MCF 10A (cell line): Measurements from ENCODE around the gene RRH. TPM values are rescaled to one million over a fixed set of nuclear protein-coding genes. Genes with fewer than 3 reads are reported as not detected.

Experiments used
- BruUV-seq: library from RNA; stranded (reverse); fragments of 400-500 nt; replicated peaks from 2 replicates; lab custom pipeline; 2021; lab: Mats Ljungman, UMichigan
- CTCF ChIA-PET: fragments of 300-600 bp; sonication (Branson Sonifier 250); formaldehyde crosslinking; extraction: SDS; loops from one replicate; lab custom pipeline; 2021; ENCODE audit warnings: antibody characterized with exemption, inconsistent platforms; lab: Yijun Ruan, JAX
- POLR2A ChIA-PET: fragments of 300-600, 350-650 bp; sonication (Branson Sonifier 250); formaldehyde crosslinking; extraction: SDS; loops from one replicate; lab custom pipeline; 2020; ENCODE audit warnings: antibody characterized with exemption, inconsistent platforms; lab: Yijun Ruan, JAX
- DNase-seq: peaks from one replicate; pipeline ENCODE4 v3.0.0-alpha.2; 2018; ENCODE audit not compliant: unreplicated experiment
- H3K27ac Mint-ChIP-seq: one replicate; pipeline ENCODE4 v1.8.0; 2022; ENCODE audit warnings: mild to moderate bottlenecking, low read depth, mixed read lengths; ENCODE audit not compliant: unreplicated experiment
- H3K27me3 Mint-ChIP-seq: one replicate; pipeline ENCODE4 v1.8.0; 2022; ENCODE audit warnings: mixed read lengths; ENCODE audit not compliant: insufficient read depth, unreplicated experiment
- H3K36me3 Mint-ChIP-seq: one replicate; pipeline ENCODE4 v1.8.0; 2022; ENCODE audit warnings: mild to moderate bottlenecking, moderate library complexity, mixed read lengths; ENCODE audit not compliant: insufficient read depth, unreplicated experiment
- H3K4me1 Mint-ChIP-seq: one replicate; pipeline ENCODE4 v1.8.0; 2022; ENCODE audit warnings: mixed read lengths; ENCODE audit not compliant: insufficient read depth, unreplicated experiment
- H3K4me3 Mint-ChIP-seq: one replicate; pipeline ENCODE4 v1.8.0; 2022; ENCODE audit warnings: mild to moderate bottlenecking, moderate library complexity, mixed read lengths; ENCODE audit not compliant: unreplicated experiment
- H3K9me3 Mint-ChIP-seq: one replicate; pipeline ENCODE4 v1.8.0; 2022; ENCODE audit warnings: mixed read lengths; ENCODE audit not compliant: unreplicated experiment
- CTCF ChIP-seq: fragments of 200-600 bp; IDR thresholded peaks from one replicate; pipeline ENCODE4 v1.8.0; 2022; ENCODE audit warnings: antibody characterized with exemption, mild to moderate bottlenecking; ENCODE audit not compliant: unreplicated experiment
- intact Hi-C: fragments of 100-400 bp; cut with micrococcal nuclease; formaldehyde crosslinking; loops from 2 replicates; pipeline ENCODE4 v1.14.1; 2022
- total RNA-seq: library from RNA; stranded (reverse); gene quantifications from 2 replicates; pipeline ENCODE4 v1.2.3, GENCODE V29; 2022

Gene RRH
- total RNA-seq, 1 experiment from 2014 or later, result not detected

- DNase-seq, result peak; percentile 70
- Mint-ChIP-seq H3K27ac (no peak overlapping the region), H3K4me3 (no peak overlapping the region), H3K36me3 (no peaks in the 10 kb centered on the region), H3K27me3 (no peaks in the 10 kb centered on the region), H3K4me1 (no peaks in the 10 kb centered on the region), H3K9me3 (no peaks in the 10 kb centered on the region)
- intact Hi-C loops, result loop anchor here (1.0 kb wide), 3 partner anchors 101 to 382 kb away; partner anchors contain the start of gene CASP6
- POLR2A ChIA-PET, result no interaction called here
- peak; percentile 41 for TF ChIP-seq CTCF
- BruUV-seq, result no TSS peak
- CTCF ChIA-PET, result interaction anchor here (0.6 to 2.3 kb wide), 21 partner anchors 9 to 423 kb away, joined by 3 to 14 read pairs (median 4); no protein-coding TSS in a partner anchor
Observed at GRCh38 chr4:109803924-109804571, 23.7 kb upstream of the RRH start.

DNA sequence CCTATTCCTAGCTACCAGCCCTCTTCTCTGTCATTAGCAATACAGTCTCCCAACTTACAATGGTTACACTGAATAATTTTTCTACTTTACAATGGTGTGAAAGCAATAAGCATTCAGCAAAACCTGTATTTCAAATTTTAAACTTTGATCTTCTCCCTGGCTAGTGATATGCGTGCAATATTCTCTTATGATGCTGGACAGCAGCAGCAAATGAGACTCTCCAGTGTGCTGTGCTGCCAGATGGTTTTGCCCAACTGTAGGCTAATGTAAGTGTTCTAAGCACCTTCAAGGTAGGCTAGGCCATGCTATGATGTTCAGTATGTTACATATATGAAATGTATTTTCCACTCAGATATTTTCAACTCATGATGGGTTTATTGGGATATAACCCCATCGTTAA is 18.1 kb upstream of the RRH start:
- Mint-ChIP-seq H3K36me3 (no peaks in the 10 kb centered on the region), H3K9me3 (no peaks in the 10 kb centered on the region), H3K4me3 (no peak overlapping the region), H3K27me3 (no peaks in the 10 kb centered on the region), H3K27ac (no peak overlapping the region), H3K4me1 (no peaks in the 10 kb centered on the region)
- BruUV-seq, result no TSS peak
- intact Hi-C loops, result loop anchor here (10.0 kb wide), 1 partner anchor 245 kb away; the partner anchor contains the start of gene MCUB
- ChIA-PET CTCF (no interaction called here), POLR2A (interaction anchor here (0.7 kb wide), 2 partner anchors 9 to 273 kb away, joined by 3 to 4 read pairs; no protein-coding TSS in a partner anchor)
- TF ChIP-seq CTCF, result no peak
- no peak for DNase-seq

DNA sequence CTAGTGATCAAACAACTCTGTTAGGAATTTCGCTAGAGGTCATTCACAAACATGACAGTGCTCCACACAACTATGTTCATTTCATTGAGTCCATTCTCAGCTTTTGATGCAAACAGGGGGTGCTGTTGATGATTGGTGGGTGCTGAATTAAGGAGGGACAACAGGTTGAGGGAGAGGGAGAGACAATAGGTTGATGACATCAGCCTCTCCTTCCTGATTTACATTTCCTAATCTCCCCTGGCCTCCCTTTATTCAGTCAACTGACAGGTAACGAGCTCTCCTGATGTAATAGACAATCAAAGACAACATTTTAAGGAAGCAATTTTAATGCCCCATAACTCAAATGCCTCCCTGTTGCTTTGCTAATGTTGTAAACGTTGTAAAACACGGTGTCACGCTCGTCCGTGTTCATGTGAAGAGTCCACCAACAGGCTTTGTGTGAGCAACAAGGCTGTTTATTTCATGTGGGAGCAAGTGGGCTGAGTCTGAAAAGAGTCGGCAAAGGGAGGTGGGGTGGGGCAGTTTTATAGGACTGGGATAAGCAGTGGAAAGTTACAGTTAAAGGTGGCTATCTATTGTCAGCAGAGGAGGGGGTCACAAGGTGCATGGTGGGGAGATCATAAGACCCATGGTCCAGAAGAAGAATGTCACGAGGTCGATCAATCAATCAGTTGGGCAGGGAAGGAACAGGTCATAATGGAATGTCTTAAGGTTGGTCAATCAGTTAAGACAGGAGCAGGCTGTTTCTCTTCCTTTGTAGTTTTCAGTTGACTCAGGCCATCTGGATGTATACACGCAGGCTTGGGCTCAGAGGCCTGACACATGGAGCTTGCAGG is 17.0 kb upstream of the RRH start:
- BruUV-seq, result no TSS peak
- POLR2A ChIA-PET, result interaction anchor here (0.7 kb wide), 2 partner anchors 10 to 274 kb away, joined by 3 to 4 read pairs; no protein-coding TSS in a partner anchor
- Mint-ChIP-seq H3K36me3 (no peaks in the 10 kb centered on the region), H3K4me1 (no peaks in the 10 kb centered on the region), H3K9me3 (no peaks in the 10 kb centered on the region), H3K4me3 (no peak overlapping the region), H3K27ac (no peak overlapping the region), H3K27me3 (no peaks in the 10 kb centered on the region)
- intact Hi-C loops, result loop anchor here (10.0 kb wide), 1 partner anchor 246 kb away; the partner anchor contains the start of gene MCUB
- CTCF ChIA-PET, result no interaction called here
- DNase-seq, result no peak
- TF ChIP-seq CTCF, result no peak

GRCh38 chr4:109811707-109812106 is 16.1 kb upstream of the RRH start:
- Mint-ChIP-seq H3K36me3 (peaks cover under 1% of the 10 kb centered on the region), H3K27me3 (no peaks in the 10 kb centered on the region), H3K9me3 (no peaks in the 10 kb centered on the region), H3K27ac (no peak overlapping the region), H3K4me1 (peaks cover 8% of the 10 kb centered on the region), H3K4me3 (no peak overlapping the region)
- no peak for TF ChIP-seq CTCF
- intact Hi-C loops, result loop anchor here (10.0 kb wide), 1 partner anchor 247 kb away; the partner anchor contains the start of gene MCUB
- POLR2A ChIA-PET, result no interaction called here
- DNase-seq, result no peak
- CTCF ChIA-PET, result no interaction called here
- BruUV-seq, result no TSS peak
